GM19438 (cell line): ENCODE data around the gene PIEZO1.
"Not testable (repeated sequence)": the region's sequence is repeated elsewhere in the genome, so short reads cannot be mapped to it uniquely, and the experiment has no call there.

Source experiments
- ATAC-seq: cut with Tn5 transposase; IDR thresholded peaks from one replicate; pipeline ENCODE4 v1.9.1; 2021; ENCODE audit warnings: low read depth; ENCODE audit not compliant: unreplicated experiment

Gene PIEZO1

GRCh38 chr16:88678224-88678979, 106.6 kb downstream of the PIEZO1 start:
- no peak for ATAC-seq

- no peak for ATAC-seq
Measured at GRCh38 chr16:88677721-88678120, 107.3 kb downstream of the PIEZO1 start.

GRCh38 chr16:88676502-88677242, 108.3 kb downstream of the PIEZO1 start:
- ATAC-seq, result no peak

GRCh38 chr16:88673716-88674379, 111.2 kb downstream of the PIEZO1 start:
- no peak for ATAC-seq

GRCh38 chr16:88672776-88673175, 112.2 kb downstream of the PIEZO1 start:
- ATAC-seq, result no peak

- no peak for ATAC-seq
Measured at GRCh38 chr16:88671806-88672205, 113.2 kb downstream of the PIEZO1 start.

- ATAC-seq, result no peak
Measured at GRCh38 chr16:88669980-88670379, 115.0 kb downstream of the PIEZO1 start.

- ATAC-seq, result not testable (repeated sequence)
Measured at GRCh38 chr16:88669493-88669892, 115.5 kb downstream of the PIEZO1 start.

GRCh38 chr16:88667461-88667860, 117.6 kb downstream of the PIEZO1 start:
- ATAC-seq, result no peak

- ATAC-seq, result no peak
Measured at GRCh38 chr16:88665570-88665969, 119.5 kb downstream of the PIEZO1 start.
